Activated CD4-positive, alpha-beta memory T cell treated with anti-CD3 and anti-CD28 coated beads for 36 hours (primary cell): ENCODE results near the gene SNRK. TPM values are rescaled to one million over a fixed set of nuclear protein-coding genes. Genes with fewer than 3 reads are reported as not detected.

Experiments
- CTCF ChIA-PET: fragments of 350-600 bp; sonication (Branson Sonifier 250); formaldehyde crosslinking; loops from one replicate; lab custom pipeline; 2021; ENCODE audit warnings: antibody characterized with exemption, inconsistent platforms; lab: Charles Lee
- POLR2A ChIA-PET: fragments of 350-600 bp; sonication (Branson Sonifier 250); formaldehyde crosslinking; loops from one replicate; lab custom pipeline; 2021; ENCODE audit warnings: antibody characterized with exemption; lab: Charles Lee
- DNase-seq: peaks from one replicate; pipeline ENCODE4 v3.0.0-alpha.2; 2020
- H3K27ac Mint-ChIP-seq: one replicate; pipeline ENCODE4 v1.8.0; 2021; ENCODE audit warnings: mixed read lengths
- H3K27me3 Mint-ChIP-seq: one replicate; pipeline ENCODE4 v1.8.0; 2021; ENCODE audit warnings: mixed read lengths
- H3K36me3 Mint-ChIP-seq: one replicate; pipeline ENCODE4 v1.8.0; 2021; ENCODE audit warnings: mixed read lengths
- H3K4me1 Mint-ChIP-seq: one replicate; pipeline ENCODE4 v1.8.0; 2021; ENCODE audit warnings: low read depth, mixed read lengths
- H3K4me3 Mint-ChIP-seq: one replicate; pipeline ENCODE4 v1.8.0; 2021; ENCODE audit warnings: mild to moderate bottlenecking, mixed read lengths
- H3K9me3 Mint-ChIP-seq: one replicate; pipeline ENCODE4 v1.8.0; 2021; ENCODE audit warnings: mixed read lengths
- intact Hi-C: fragments of 100-400 bp; cut with micrococcal nuclease; formaldehyde crosslinking; loops from one replicate; pipeline ENCODE4 v1.15.1; 2023
- total RNA-seq, 2 experiments: library from RNA; stranded (reverse); gene quantifications; one replicate each; pipeline ENCODE4 v1.2.3, GENCODE V29; 2021

SNRK gene
- total RNA-seq, 2 experiments from 2014 or later: 23.9 to 24.4 TPM

GRCh38 chr3:43388915-43389314 lies 102.6 kb downstream of the SNRK start:
- no peak for DNase-seq
- ChIA-PET POLR2A (interaction anchor here (0.8 to 1.4 kb wide), 4 partner anchors 98 to 115 kb away, joined by 3 to 5 read pairs (median 4); partner anchors contain the start of gene SNRK), CTCF (interaction anchor here (0.6 to 1.5 kb wide), 9 partner anchors 11 to 427 kb away, joined by 3 to 10 read pairs (median 3); no protein-coding TSS in a partner anchor)
- peaks cover 3% of the 10 kb centered on the region for H3K9me3 Mint-ChIP-seq
- peak overlapping the region; percentile 67 for H3K27ac Mint-ChIP-seq
- no peaks in the 10 kb centered on the region for H3K27me3 Mint-ChIP-seq
- no peak overlapping the region for H3K4me3 Mint-ChIP-seq
- H3K4me1 Mint-ChIP-seq: peaks cover 65% of the 10 kb centered on the region
- peaks cover 4% of the 10 kb centered on the region for H3K36me3 Mint-ChIP-seq
- intact Hi-C loops: loop anchor here (1.0 to 2.0 kb wide), 4 partner anchors 42 to 302 kb away; partner anchors contain the start of gene ABHD5

- ChIA-PET CTCF (interaction anchor here (0.6 to 1.5 kb wide), 9 partner anchors 12 to 428 kb away, joined by 3 to 10 read pairs (median 3); no protein-coding TSS in a partner anchor), POLR2A (interaction anchor here (0.8 to 1.4 kb wide), 5 partner anchors 99 to 134 kb away, joined by 3 to 5 read pairs (median 3); partner anchors contain the start of gene SNRK)
- Mint-ChIP-seq H3K27ac (peak overlapping the region; percentile 86), H3K4me1 (peaks cover 69% of the 10 kb centered on the region), H3K36me3 (peaks cover 4% of the 10 kb centered on the region), H3K9me3 (peaks cover 3% of the 10 kb centered on the region), H3K27me3 (no peaks in the 10 kb centered on the region), H3K4me3 (peak overlapping the region; percentile 27)
- peak; percentile 85 for DNase-seq
- intact Hi-C loops: loop anchor here (1.0 to 2.0 kb wide), 5 partner anchors 43 to 301 kb away; partner anchors contain the start of gene ABHD5
Measured at GRCh38 chr3:43389388-43390254, 103.3 kb downstream of the SNRK start.

GRCh38 chr3:43390255-43390588 lies 103.9 kb downstream of the SNRK start:
- no peak overlapping the region for H3K4me3 Mint-ChIP-seq
- H3K27me3 Mint-ChIP-seq: no peaks in the 10 kb centered on the region
- POLR2A ChIA-PET: no interaction called here
- peaks cover 2% of the 10 kb centered on the region for H3K9me3 Mint-ChIP-seq
- peak overlapping the region; percentile 86 for H3K27ac Mint-ChIP-seq
- H3K36me3 Mint-ChIP-seq: peaks cover 4% of the 10 kb centered on the region
- CTCF ChIA-PET: interaction anchor here (1.5 kb wide), 1 partner anchor 229 kb away, joined by 8 read pairs; no protein-coding TSS in a partner anchor
- intact Hi-C loops: loop anchor here (1.0 kb wide), 1 partner anchor 115 kb away; no protein-coding TSS in a partner anchor
- DNase-seq: no peak
- H3K4me1 Mint-ChIP-seq: peaks cover 69% of the 10 kb centered on the region

GRCh38 chr3:43391621-43392020 lies 105.3 kb downstream of the SNRK start:
- no peak overlapping the region for H3K27ac Mint-ChIP-seq

GRCh38 chr3:43394041-43394554 lies 107.8 kb downstream of the SNRK start:
- Mint-ChIP-seq H3K4me3 (no peak overlapping the region), H3K9me3 (no peaks in the 10 kb centered on the region), H3K36me3 (peaks cover 4% of the 10 kb centered on the region), H3K27ac (no peak overlapping the region), H3K27me3 (no peaks in the 10 kb centered on the region), H3K4me1 (peaks cover 38% of the 10 kb centered on the region)
- no peak for DNase-seq
- ChIA-PET POLR2A (no interaction called here), CTCF (no interaction called here)
- intact Hi-C loops: no loop called here

More at GRCh38 chr3:43391621-43392020, 105.3 kb downstream of the SNRK start:
- intact Hi-C loops: no loop called here
- Mint-ChIP-seq H3K4me3 (no peak overlapping the region), H3K4me1 (peaks cover 59% of the 10 kb centered on the region), H3K36me3 (peaks cover 4% of the 10 kb centered on the region), H3K27me3 (no peaks in the 10 kb centered on the region), H3K9me3 (no peaks in the 10 kb centered on the region)
- ChIA-PET POLR2A (no interaction called here), CTCF (interaction anchor here (0.6 kb wide), 1 partner anchor 124 kb away, joined by 3 read pairs; no protein-coding TSS in a partner anchor)
- peak; percentile 41 for DNase-seq

GRCh38 chr3:43399034-43399433 lies 112.7 kb downstream of the SNRK start:
- DNase-seq: no peak
- peaks cover 5% of the 10 kb centered on the region for H3K4me1 Mint-ChIP-seq
- POLR2A ChIA-PET: no interaction called here
- CTCF ChIA-PET: no interaction called here
- H3K27ac Mint-ChIP-seq: no peak overlapping the region
- no peak overlapping the region for H3K4me3 Mint-ChIP-seq
- no peaks in the 10 kb centered on the region for H3K27me3 Mint-ChIP-seq
- H3K9me3 Mint-ChIP-seq: no peaks in the 10 kb centered on the region
- no peaks in the 10 kb centered on the region for H3K36me3 Mint-ChIP-seq
- intact Hi-C loops: no loop called here

GRCh38 chr3:43400167-43400566 lies 113.8 kb downstream of the SNRK start:
- Mint-ChIP-seq H3K27ac (no peak overlapping the region), H3K9me3 (no peaks in the 10 kb centered on the region), H3K4me1 (no peaks in the 10 kb centered on the region), H3K27me3 (no peaks in the 10 kb centered on the region), H3K36me3 (no peaks in the 10 kb centered on the region), H3K4me3 (no peak overlapping the region)
- no peak for DNase-seq
- intact Hi-C loops: no loop called here
- ChIA-PET CTCF (no interaction called here), POLR2A (no interaction called here)

Other genes with a start within 250 kb of the SNRK start
- 1 to 10 TPM; 7.3 to 7.8 TPM for gene POMGNT2, start 180.5 kb upstream of the SNRK start, total RNA-seq